ENCODE data around the gene TNN.

DNA sequence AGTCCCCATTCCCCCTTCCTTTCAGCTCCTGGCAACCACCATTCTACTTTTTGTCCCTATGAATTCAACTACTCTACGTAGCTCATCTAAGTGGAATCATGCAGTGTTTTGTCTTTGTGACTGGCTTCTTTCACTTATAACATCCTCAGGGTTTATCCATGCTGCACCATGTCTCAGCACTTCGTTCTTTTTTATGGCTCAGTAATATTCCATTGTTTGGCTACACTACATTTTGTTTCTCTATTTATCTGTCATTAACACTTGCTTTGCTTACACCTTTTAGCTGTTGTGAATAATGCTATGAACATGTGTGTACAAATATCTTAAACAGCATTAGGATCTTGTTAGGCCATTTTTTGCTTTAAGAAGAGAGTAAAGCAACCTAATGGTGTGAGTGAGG, 42.9 kb upstream of the TNN start:
- TF ChIP-seq FOXA1 (IDR thresholded peaks at IDR 0.05) (no peak), ARNT (IDR thresholded peaks at IDR 0.05) (no peak), FOXK2 (IDR thresholded peaks at IDR 0.05) (no peak), SP1 (IDR thresholded peaks at IDR 0.05) (no peak), FOXM1 (IDR thresholded peaks at IDR 0.05; ENCODE audit: borderline replicate concordance) (no peak), NFRKB (IDR thresholded peaks at IDR 0.05) (no peak), ELF4 (IDR thresholded peaks at IDR 0.05) (no peak), SUZ12 (IDR thresholded peaks at IDR 0.05) (no peak), BHLHE40 (IDR thresholded peaks at IDR 0.05; ENCODE audit: borderline replicate concordance) (no peak), TARDBP (IDR thresholded peaks at IDR 0.05) (no peak), ZNF384 (IDR thresholded peaks at IDR 0.05) (no peak)

Measured in HEK293T (cell line).